ENCODE data around the gene FRMD1.

FRMD1 gene

GRCh38 chr6:168089186-168090063 lies 10.4 kb upstream of the FRMD1 start:
- POLR2A ChIA-PET = no interaction called here

GRCh38 chr6:168088161-168089053 lies 9.4 kb upstream of the FRMD1 start:
- TF ChIP-seq KLF8 (tag by site-specific recombination; IDR thresholded peaks at IDR 0.05) = no peak
- no peak for TF ChIP-seq ZNF639 (tag by site-specific recombination; IDR thresholded peaks at IDR 0.05)
- no peak for TF ChIP-seq ZFHX2 (tag by site-specific recombination; conservative IDR thresholded peaks at IDR 0.05)
- no peak for TF ChIP-seq ZNF350 (tag by site-specific recombination; IDR thresholded peaks at IDR 0.05)
- TF ChIP-seq ZNF600 (tag by site-specific recombination; IDR thresholded peaks at IDR 0.05) = no peak
- TF ChIP-seq ZNF555 (tag by site-specific recombination; conservative IDR thresholded peaks at IDR 0.05) = no peak
- no peak for TF ChIP-seq GLIS2 (tag by site-specific recombination; IDR thresholded peaks at IDR 0.05)
- no peak for TF ChIP-seq GFI1B (tag by site-specific recombination; IDR thresholded peaks at IDR 0.05)
- no peak for TF ChIP-seq MEIS1 (CRISPR knock-in tag; IDR thresholded peaks at IDR 0.05; ENCODE audit: borderline replicate concordance)
- no peak for TF ChIP-seq ZEB2 (tag by site-specific recombination; IDR thresholded peaks at IDR 0.05)
- TF ChIP-seq ZNF558 (tag by site-specific recombination; IDR thresholded peaks at IDR 0.05) = no peak
- no peak for TF ChIP-seq ZNF362 (tag by site-specific recombination; IDR thresholded peaks at IDR 0.05)
- no peak for TF ChIP-seq MYNN (tag by site-specific recombination; IDR thresholded peaks at IDR 0.05; ENCODE audit: borderline replicate concordance)
- POLR2A ChIA-PET = no interaction called here
- Histone ChIP-seq H3K9me3 (ENCODE audit: control insufficient read depth, insufficient read depth, low read depth, low read length) (no peaks in the 10 kb centered on the region), H3K4me3 (ENCODE audit: low read depth, low read length) (no peak overlapping the region), H3K27ac (ENCODE audit: extremely low read depth, low read depth, low read length) (no peak overlapping the region), H3K4me1 (ENCODE audit: control insufficient read depth, insufficient read depth, low read length) (no peaks in the 10 kb centered on the region), H3K36me3 (ENCODE audit: control insufficient read depth in 2 of 2, insufficient read depth in 1 of 2, low read length in 2 of 2) (no peaks in the 10 kb centered on the region)
- CTCF ChIA-PET = interaction anchor here (0.6 kb wide), 1 partner anchor 267 kb away, joined by 3 read pairs; no protein-coding TSS in a partner anchor

More at GRCh38 chr6:168089186-168090063, 10.4 kb upstream of the FRMD1 start:
- CTCF ChIA-PET = interaction anchor here (0.7 kb wide), 1 partner anchor 609 kb away, joined by 3 read pairs; no protein-coding TSS in a partner anchor
- no peaks in the 10 kb centered on the region for H3K9me3 ChIP-seq (ENCODE audit: control insufficient read depth, insufficient read depth, low read depth, low read length)
- H3K4me3 ChIP-seq (ENCODE audit: low read depth, low read length) = no peak overlapping the region
- no peaks in the 10 kb centered on the region for H3K36me3 ChIP-seq (ENCODE audit: control insufficient read depth in 2 of 2, insufficient read depth in 1 of 2, low read length in 2 of 2)
- no peak for TF ChIP-seq ZNF626 (tag by site-specific recombination; IDR thresholded peaks at IDR 0.05)
- no peak for TF ChIP-seq ZNF302 (tag by site-specific recombination; IDR thresholded peaks at IDR 0.05; ENCODE audit: low read depth)
- no peak for TF ChIP-seq KLF8 (tag by site-specific recombination; IDR thresholded peaks at IDR 0.05)
- peak; percentile 43; the same call in 1 of the 2 replicates for TF ChIP-seq PRDM6 (tag by site-specific recombination; IDR thresholded peaks at IDR 0.05)
- 0 out of 2 replicates have a peak, but pooled peaks have one; percentile 20 for TF ChIP-seq ZNF423 (tag by site-specific recombination; IDR thresholded peaks at IDR 0.05)
- 0 out of 2 replicates have a peak, but pooled peaks have one; percentile 17 for TF ChIP-seq ZBTB17 (tag by site-specific recombination; IDR thresholded peaks at IDR 0.05)
- peak; percentile 95 for TF ChIP-seq ZIC2 (tag by site-specific recombination; IDR thresholded peaks at IDR 0.05)
- no peak for TF ChIP-seq ZNF521 (tag by site-specific recombination; IDR thresholded peaks at IDR 0.05)
- no peaks in the 10 kb centered on the region for H3K4me1 ChIP-seq (ENCODE audit: control insufficient read depth, insufficient read depth, low read length)
- H3K27ac ChIP-seq (ENCODE audit: extremely low read depth, low read depth, low read length) = no peak overlapping the region
